ENCODE results near the gene ETFA.

Gene ETFA

GRCh38 chr15:76189106-76189505, 122.2 kb downstream of the ETFA start:
- no peak for TF ChIP-seq ZNF274 (IDR thresholded peaks at IDR 0.05; ENCODE audit: low read depth, low read length)

GRCh38 chr15:76187163-76187562, 124.1 kb downstream of the ETFA start:
- TF ChIP-seq ZNF274 (IDR thresholded peaks at IDR 0.05; ENCODE audit: low read depth, low read length) = no peak
- H3K4me3 ChIP-seq (ENCODE audit: low read length) = no peak overlapping the region

More at GRCh38 chr15:76189106-76189505, 122.2 kb downstream of the ETFA start:
- no peak overlapping the region for H3K4me3 ChIP-seq (ENCODE audit: low read length)

- no peak overlapping the region for H3K4me3 ChIP-seq (ENCODE audit: low read length)
- TF ChIP-seq ZNF274 (IDR thresholded peaks at IDR 0.05; ENCODE audit: low read depth, low read length) = no peak
Observed at GRCh38 chr15:76185716-76186115, 125.6 kb downstream of the ETFA start.

- no peak for TF ChIP-seq ZNF274 (IDR thresholded peaks at IDR 0.05; ENCODE audit: low read depth, low read length)
- H3K4me3 ChIP-seq (ENCODE audit: low read length) = no peak overlapping the region
Observed at GRCh38 chr15:76184650-76185035, 126.6 kb downstream of the ETFA start.

GRCh38 chr15:76183930-76184649, 127.2 kb downstream of the ETFA start:
- TF ChIP-seq ZNF274 (IDR thresholded peaks at IDR 0.05; ENCODE audit: low read depth, low read length) = no peak
- H3K4me3 ChIP-seq (ENCODE audit: low read length) = no peak overlapping the region

- no peak for TF ChIP-seq ZNF274 (IDR thresholded peaks at IDR 0.05; ENCODE audit: low read depth, low read length)
- H3K4me3 ChIP-seq (ENCODE audit: low read length) = no peak overlapping the region
Observed at GRCh38 chr15:76181705-76182107, 129.6 kb downstream of the ETFA start.

GRCh38 chr15:76180321-76180720, 130.9 kb downstream of the ETFA start:
- no peak overlapping the region for H3K4me3 ChIP-seq (ENCODE audit: low read length)
- TF ChIP-seq ZNF274 (IDR thresholded peaks at IDR 0.05; ENCODE audit: low read depth, low read length) = no peak

GRCh38 chr15:76179023-76179422, 132.2 kb downstream of the ETFA start:
- H3K4me3 ChIP-seq (ENCODE audit: low read length) = no peak overlapping the region
- no peak for TF ChIP-seq ZNF274 (IDR thresholded peaks at IDR 0.05; ENCODE audit: low read depth, low read length)

- TF ChIP-seq ZNF274 (IDR thresholded peaks at IDR 0.05; ENCODE audit: low read depth, low read length) = no peak
- H3K4me3 ChIP-seq (ENCODE audit: low read length) = no peak overlapping the region
Observed at GRCh38 chr15:76178296-76179000, 132.8 kb downstream of the ETFA start.

- no peak overlapping the region for H3K4me3 ChIP-seq (ENCODE audit: low read length)
- TF ChIP-seq ZNF274 (IDR thresholded peaks at IDR 0.05; ENCODE audit: low read depth, low read length) = no peak
Observed at GRCh38 chr15:76177491-76178040, 133.7 kb downstream of the ETFA start.

- no peak for TF ChIP-seq ZNF274 (IDR thresholded peaks at IDR 0.05; ENCODE audit: low read depth, low read length)
- H3K4me3 ChIP-seq (ENCODE audit: low read length) = no peak overlapping the region
Observed at GRCh38 chr15:76176487-76177085, 134.7 kb downstream of the ETFA start.

- H3K4me3 ChIP-seq (ENCODE audit: low read length) = no peak overlapping the region
- no peak for TF ChIP-seq ZNF274 (IDR thresholded peaks at IDR 0.05; ENCODE audit: low read depth, low read length)
Observed at GRCh38 chr15:76176059-76176458, 135.2 kb downstream of the ETFA start.

- H3K4me3 ChIP-seq (ENCODE audit: low read length) = no peak overlapping the region
- TF ChIP-seq ZNF274 (IDR thresholded peaks at IDR 0.05; ENCODE audit: low read depth, low read length) = no peak
Observed at GRCh38 chr15:76175442-76175841, 135.8 kb downstream of the ETFA start.

- no peak for TF ChIP-seq ZNF274 (IDR thresholded peaks at IDR 0.05; ENCODE audit: low read depth, low read length)
- H3K4me3 ChIP-seq (ENCODE audit: low read length) = no peak overlapping the region
Observed at GRCh38 chr15:76174654-76175053, 136.6 kb downstream of the ETFA start.
